Measurements from ENCODE around the gene TIPARP. TPM values are rescaled to one million over a fixed set of nuclear protein-coding genes. Genes with fewer than 3 reads are reported as not detected.

The TIPARP gene
- total RNA-seq, 1 donor from 2014 or later: 81.1 TPM

GRCh38 chr3:156675830-156676767, 1.7 kb downstream of the TIPARP start:
- peak; percentile 85 for DNase-seq (ENCODE audit: low read depth)

- no peak for DNase-seq (ENCODE audit: low read depth)
Observed at GRCh38 chr3:156676768-156677479, 2.5 kb downstream of the TIPARP start.

- DNase-seq (ENCODE audit: low read depth): peak; percentile 51
Observed at GRCh38 chr3:156677536-156677935, 3.1 kb downstream of the TIPARP start.

- no peak for DNase-seq (ENCODE audit: low read depth)
Observed at GRCh38 chr3:156678197-156678596, 3.8 kb downstream of the TIPARP start.

GRCh38 chr3:156680243-156680914, 6.0 kb downstream of the TIPARP start:
- DNase-seq (ENCODE audit: low read depth): no peak

- peak; percentile 80 for DNase-seq (ENCODE audit: low read depth)
Observed at GRCh38 chr3:156681002-156681401, 6.6 kb downstream of the TIPARP start.

- DNase-seq (ENCODE audit: low read depth): no peak
Observed at GRCh38 chr3:156682501-156682900, 8.1 kb downstream of the TIPARP start.

GRCh38 chr3:156682963-156683362, 8.6 kb downstream of the TIPARP start:
- DNase-seq (ENCODE audit: low read depth): no peak

GRCh38 chr3:156685198-156685597, 10.8 kb downstream of the TIPARP start:
- DNase-seq (ENCODE audit: low read depth): no peak

- DNase-seq (ENCODE audit: low read depth): no peak
Observed at GRCh38 chr3:156685752-156686151, 11.4 kb downstream of the TIPARP start.

- DNase-seq (ENCODE audit: low read depth): no peak
Observed at GRCh38 chr3:156687023-156687422, 12.6 kb downstream of the TIPARP start.

- DNase-seq (ENCODE audit: low read depth): no peak
Observed at GRCh38 chr3:156688632-156689452, 14.5 kb downstream of the TIPARP start.

GRCh38 chr3:156689608-156690007, 15.2 kb downstream of the TIPARP start:
- no peak for DNase-seq (ENCODE audit: low read depth)

- no peak for DNase-seq (ENCODE audit: low read depth)
Observed at GRCh38 chr3:156691920-156692319, 17.5 kb downstream of the TIPARP start.

- DNase-seq (ENCODE audit: low read depth): no peak
Observed at GRCh38 chr3:156693166-156693565, 18.8 kb downstream of the TIPARP start.

GRCh38 chr3:156694536-156694935, 20.1 kb downstream of the TIPARP start:
- no peak for DNase-seq (ENCODE audit: low read depth)

- no peak for DNase-seq (ENCODE audit: low read depth)
Observed at GRCh38 chr3:156702367-156702766, 28.0 kb downstream of the TIPARP start.

GRCh38 chr3:156704370-156705036, 30.1 kb downstream of the TIPARP start:
- DNase-seq (ENCODE audit: low read depth): no peak

GRCh38 chr3:156705761-156706616, 31.6 kb downstream of the TIPARP start:
- DNase-seq (ENCODE audit: low read depth): no peak
